ENCODE data around the gene TUBGCP2. TPM values are rescaled to one million over a fixed set of nuclear protein-coding genes. Genes with fewer than 3 reads are reported as not detected.

Gene TUBGCP2
- total and polyA plus RNA-seq, 9 of the 15 experiments (the other 6 are each of a cell fraction or from before 2014, with no cell fraction given) = 4.3 to 56.6 (median 28.4) TPM

DNA sequence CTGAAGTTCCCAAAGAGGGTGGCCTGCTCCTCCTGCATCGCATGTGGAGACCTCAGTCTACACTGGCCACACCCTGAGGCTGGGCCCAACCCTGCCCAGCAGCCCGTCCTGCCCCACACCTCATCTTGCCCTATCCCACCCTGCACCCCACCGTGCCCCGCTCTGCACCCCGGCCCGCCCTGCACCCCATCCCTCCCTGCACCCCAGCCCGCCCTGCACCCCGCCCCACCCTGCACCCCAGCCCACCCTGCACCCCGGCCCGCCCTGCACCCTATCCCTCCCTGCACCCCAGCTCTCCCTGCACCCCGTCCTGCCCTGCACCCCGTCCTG, 56.5 kb downstream of the TUBGCP2 start:
- ATAC-seq (no peak), DNase-seq (ENCODE audit: extremely low read depth in 1 of 4, low spot score in 3 of 4) (no peak), FAIRE-seq (no peak)
- Histone ChIP-seq H3K4me3 (no peak overlapping the region), H3K79me2 (ENCODE audit: control insufficient read depth, insufficient read depth, low read length) (no peaks in the 10 kb centered on the region), H4K20me1 (replicated peaks; ENCODE audit: control insufficient read depth, insufficient read depth, low read length) (no peaks in the 10 kb centered on the region), H3K36me3 (ENCODE audit: control insufficient read depth, insufficient read depth, low read length) (no peaks in the 10 kb centered on the region), H3K27ac (ENCODE audit: extremely low read depth, low read depth, low read length) (no peak overlapping the region), H3K9me3 (replicated peaks; ENCODE audit: control insufficient read depth, insufficient read depth, low read depth, low read length) (no peaks in the 10 kb centered on the region), H3K4me2 (ENCODE audit: insufficient read depth, low read length) (no peak overlapping the region), H3K4me1 (replicated peaks in 1 of 2; ENCODE audit: control insufficient read depth in 2 of 2, insufficient read depth in 2 of 2, low read length in 2 of 2) (peaks cover 15 to 66% of the 10 kb centered on the region in 2 experiments; a peak in 4 of 5 replicates), H3K9ac (ENCODE audit: insufficient read depth in 1 of 2, low read depth in 2 of 2, low read length in 2 of 2) (no peak overlapping the region), H3K9me1 (ENCODE audit: control insufficient read depth, insufficient read depth, low read length) (no peaks in the 10 kb centered on the region), H3K27me3 (ENCODE audit: control insufficient read depth in 2 of 2, insufficient read depth in 2 of 2, low read length in 2 of 2) (no peaks in the 10 kb centered on the region; a peak in 1 of 5 replicates), H2AFZ (ENCODE audit: low read depth, low read length) (no peak overlapping the region)
- no CpG with 5 or more reads among the region's 12 CpGs for WGBS (ENCODE audit: insufficient coverage, low coverage, missing lambda C conversion rate)
- TF ChIP-seq, protein P1, sequence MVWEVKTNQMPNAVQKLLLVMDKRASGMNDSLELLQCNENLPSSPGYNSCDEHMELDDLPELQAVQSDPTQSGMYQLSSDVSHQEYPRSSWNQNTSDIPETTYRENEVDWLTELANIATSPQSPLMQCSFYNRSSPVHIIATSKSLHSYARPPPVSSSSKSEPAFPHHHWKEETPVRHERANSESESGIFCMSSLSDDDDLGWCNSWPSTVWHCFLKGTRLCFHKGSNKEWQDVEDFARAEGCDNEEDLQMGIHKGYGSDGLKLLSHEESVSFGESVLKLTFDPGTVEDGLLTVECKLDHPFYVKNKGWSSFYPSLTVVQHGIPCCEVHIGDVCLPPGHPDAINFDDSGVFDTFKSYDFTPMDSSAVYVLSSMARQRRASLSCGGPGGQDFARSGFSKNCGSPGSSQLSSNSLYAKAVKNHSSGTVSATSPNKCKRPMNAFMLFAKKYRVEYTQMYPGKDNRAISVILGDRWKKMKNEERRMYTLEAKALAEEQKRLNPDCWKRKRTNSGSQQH (CRISPR knock-in tag; IDR thresholded peaks at IDR 0.05) = no peak
- no peak for TF ChIP-seq NR2C1 (IDR thresholded peaks at IDR 0.05)
- no peak for TF ChIP-seq NR2C1 (tag; IDR thresholded peaks at IDR 0.05)
- no peak for TF ChIP-seq RBM14 (IDR thresholded peaks at IDR 0.05; ENCODE audit: borderline replicate concordance, insufficient read depth, low read depth, low read length)
- TF ChIP-seq ARID1B (IDR thresholded peaks at IDR 0.05) = no peak
- no peak for TF ChIP-seq ZNF431 (CRISPR knock-in tag; IDR thresholded peaks at IDR 0.05)
- TF ChIP-seq ZBTB12 (CRISPR knock-in tag; IDR thresholded peaks at IDR 0.05) = no peak
- TF ChIP-seq MCM5 (IDR thresholded peaks at IDR 0.05; ENCODE audit: low read depth) = no peak
- ChIA-PET POLR2A (no interaction called here), CTCF (ENCODE audit: low intra/inter-chr PET ratio) (no interaction called here)
- in situ Hi-C loops (cut with MboI) = no loop called here
- no TSS peak for BruUV-seq (replicated peaks)
- intact Hi-C loops (cut with micrococcal nuclease) = no loop called here
